ENCODE measurements around the gene FNDC1. TPM values are rescaled to one million over a fixed set of nuclear protein-coding genes. Genes with fewer than 3 reads are reported as not detected.
A peak's percentile ranks its signal among the peaks of the same experiment; 100 is the strongest.
"Not testable (repeated sequence)": the region's sequence is repeated elsewhere in the genome, so short reads cannot be mapped to it uniquely, and the experiment has no call there.

Gene FNDC1
- not detected for total RNA-seq
- total RNA-seq (2013), result not detected

- H3K4me1 ChIP-seq (ENCODE audit: control insufficient read depth, insufficient read depth, low read length), result peaks cover 16% of the 10 kb centered on the region
- peaks cover 71 to 92% of the 10 kb centered on the region in 2 donors for H3K27me3 Mint-ChIP-seq (ENCODE audit: low read depth in 2 of 2)
- DNase-seq (peak in 1 of 2 donors; percentile 63), ATAC-seq (peak; percentile 68 to 81 (median 69))
- H3K9me3 Mint-ChIP-seq, result no peaks in the 10 kb centered on the region
- H3K4me3 ChIP-seq (ENCODE audit: low read length), result no peak within 1 kb of the TSS
- TF ChIP-seq, protein P1, sequence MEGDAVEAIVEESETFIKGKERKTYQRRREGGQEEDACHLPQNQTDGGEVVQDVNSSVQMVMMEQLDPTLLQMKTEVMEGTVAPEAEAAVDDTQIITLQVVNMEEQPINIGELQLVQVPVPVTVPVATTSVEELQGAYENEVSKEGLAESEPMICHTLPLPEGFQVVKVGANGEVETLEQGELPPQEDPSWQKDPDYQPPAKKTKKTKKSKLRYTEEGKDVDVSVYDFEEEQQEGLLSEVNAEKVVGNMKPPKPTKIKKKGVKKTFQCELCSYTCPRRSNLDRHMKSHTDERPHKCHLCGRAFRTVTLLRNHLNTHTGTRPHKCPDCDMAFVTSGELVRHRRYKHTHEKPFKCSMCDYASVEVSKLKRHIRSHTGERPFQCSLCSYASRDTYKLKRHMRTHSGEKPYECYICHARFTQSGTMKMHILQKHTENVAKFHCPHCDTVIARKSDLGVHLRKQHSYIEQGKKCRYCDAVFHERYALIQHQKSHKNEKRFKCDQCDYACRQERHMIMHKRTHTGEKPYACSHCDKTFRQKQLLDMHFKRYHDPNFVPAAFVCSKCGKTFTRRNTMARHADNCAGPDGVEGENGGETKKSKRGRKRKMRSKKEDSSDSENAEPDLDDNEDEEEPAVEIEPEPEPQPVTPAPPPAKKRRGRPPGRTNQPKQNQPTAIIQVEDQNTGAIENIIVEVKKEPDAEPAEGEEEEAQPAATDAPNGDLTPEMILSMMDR (IDR thresholded peaks at IDR 0.05), result no peak
- peaks cover 48% of the 10 kb centered on the region for H3K27me3 ChIP-seq (ENCODE audit: control insufficient read depth, insufficient read depth, low read length)
- under 1% methylated on average over 59 of the region's 59 CpGs for WGBS (ENCODE audit: insufficient coverage)
- no peaks in the 10 kb centered on the region for H3K9me3 ChIP-seq (ENCODE audit: control insufficient read depth, insufficient read depth, low read length)
- H3K27ac ChIP-seq (ENCODE audit: low read length), result no peak within 1 kb of the TSS
- no peak within 1 kb of the TSS for H3K27ac Mint-ChIP-seq
- intact Hi-C loops (cut with micrococcal nuclease), result no loop called here
- H3K4me3 Mint-ChIP-seq, result peak within 1 kb of the TSS; percentile 75
- H3K36me3 Mint-ChIP-seq, result no peaks in the 10 kb centered on the region
- no peaks in the 10 kb centered on the region for H3K36me3 ChIP-seq (ENCODE audit: control insufficient read depth, insufficient read depth, low read length)
- H3K4me1 Mint-ChIP-seq, result peaks cover under 1 to 14% of the 10 kb centered on the region in 2 donors
Observed at GRCh38 chr6:159169193-159169555, at the start of gene FNDC1. TSS of gene FNDC1 (plus strand) at chr6:159169400. CDS start at chr6:159169597, 197 bp downstream.

DNA sequence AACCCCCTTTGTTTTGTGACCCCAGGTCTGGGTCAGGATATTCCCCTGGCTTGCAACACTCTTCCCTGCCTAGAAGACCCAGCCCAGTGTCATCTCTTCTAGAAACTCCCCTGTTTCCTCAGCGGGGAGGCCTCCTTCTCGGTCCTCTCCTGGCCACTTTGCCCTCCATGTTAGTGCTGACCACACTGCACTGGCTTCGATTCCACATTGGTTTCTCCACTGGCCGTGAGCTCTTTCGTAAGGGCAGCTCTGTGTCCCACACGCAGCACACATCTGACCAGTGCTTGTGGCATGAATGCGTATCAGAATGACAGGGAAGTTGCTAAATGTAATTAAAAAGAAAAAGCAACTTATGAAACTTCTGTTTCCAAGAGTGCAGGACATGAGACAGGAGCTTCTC lies 49.4 kb upstream of the FNDC1 start:
- H3K9me3 ChIP-seq (ENCODE audit: control insufficient read depth, insufficient read depth, low read length), result no peaks in the 10 kb centered on the region
- intact Hi-C loops (cut with micrococcal nuclease), result no loop called here
- no peak overlapping the region for H3K4me3 Mint-ChIP-seq
- H3K27me3 ChIP-seq (ENCODE audit: control insufficient read depth, insufficient read depth, low read length), result no peaks in the 10 kb centered on the region
- H3K9me3 Mint-ChIP-seq, result no peaks in the 10 kb centered on the region
- peaks cover 36% of the 10 kb centered on the region for H3K4me1 ChIP-seq (ENCODE audit: control insufficient read depth, insufficient read depth, low read length)
- H3K27ac ChIP-seq (ENCODE audit: low read length), result peak overlapping the region; percentile 27
- TF ChIP-seq, protein P1 (IDR thresholded peaks at IDR 0.05), result no peak
- no peaks in the 10 kb centered on the region for H3K27me3 Mint-ChIP-seq (ENCODE audit: low read depth in 2 of 2)
- DNase-seq (no peak), ATAC-seq (peak in 1 of 3 donors; percentile 27)
- no peak overlapping the region for H3K27ac Mint-ChIP-seq
- 88% methylated on average over 7 of the region's 7 CpGs for WGBS (ENCODE audit: insufficient coverage)
- no peak overlapping the region for H3K4me3 ChIP-seq (ENCODE audit: low read length)
- no peaks in the 10 kb centered on the region for H3K36me3 ChIP-seq (ENCODE audit: control insufficient read depth, insufficient read depth, low read length)
- peaks cover 2 to 10% of the 10 kb centered on the region in 2 donors for H3K4me1 Mint-ChIP-seq
- no peaks in the 10 kb centered on the region for H3K36me3 Mint-ChIP-seq

DNA sequence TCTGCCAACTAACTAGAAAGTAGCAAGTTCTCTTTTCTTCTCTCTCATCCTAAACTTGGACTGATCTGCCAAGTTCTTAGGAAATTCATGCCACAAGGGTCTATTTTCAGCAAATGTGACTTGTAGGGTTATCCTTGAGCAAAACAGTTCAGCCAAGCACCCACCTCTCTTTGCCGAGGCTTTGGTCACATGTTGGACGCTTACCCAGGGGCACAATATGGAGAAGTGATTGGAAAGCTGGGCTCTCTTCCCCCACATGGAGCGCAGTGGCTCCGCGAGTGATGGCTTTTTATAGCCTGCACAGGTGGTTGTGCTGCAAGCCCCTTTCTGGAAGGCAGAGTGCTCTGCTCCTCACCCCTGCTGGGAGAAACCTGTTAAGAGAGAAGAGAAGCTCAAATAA lies 47.7 kb upstream of the FNDC1 start:
- H3K27me3 Mint-ChIP-seq (ENCODE audit: low read depth in 2 of 2), result no peaks in the 10 kb centered on the region
- intact Hi-C loops (cut with micrococcal nuclease), result no loop called here
- no peaks in the 10 kb centered on the region for H3K4me1 Mint-ChIP-seq
- no peak overlapping the region for H3K4me3 ChIP-seq (ENCODE audit: low read length)
- no peaks in the 10 kb centered on the region for H3K9me3 ChIP-seq (ENCODE audit: control insufficient read depth, insufficient read depth, low read length)
- H3K36me3 ChIP-seq (ENCODE audit: control insufficient read depth, insufficient read depth, low read length), result no peaks in the 10 kb centered on the region
- no peak overlapping the region for H3K27ac Mint-ChIP-seq
- no peak for ATAC-seq
- no peak overlapping the region for H3K27ac ChIP-seq (ENCODE audit: low read length)
- no peaks in the 10 kb centered on the region for H3K27me3 ChIP-seq (ENCODE audit: control insufficient read depth, insufficient read depth, low read length)
- no peaks in the 10 kb centered on the region for H3K36me3 Mint-ChIP-seq
- no peaks in the 10 kb centered on the region for H3K9me3 Mint-ChIP-seq
- no peak overlapping the region for H3K4me3 Mint-ChIP-seq
- DNase-seq, result no peak
- 84% methylated on average over 4 of the region's 5 CpGs for WGBS (ENCODE audit: insufficient coverage)
- peaks cover 28% of the 10 kb centered on the region for H3K4me1 ChIP-seq (ENCODE audit: control insufficient read depth, insufficient read depth, low read length)
- TF ChIP-seq, protein P1 (IDR thresholded peaks at IDR 0.05), result no peak

DNA sequence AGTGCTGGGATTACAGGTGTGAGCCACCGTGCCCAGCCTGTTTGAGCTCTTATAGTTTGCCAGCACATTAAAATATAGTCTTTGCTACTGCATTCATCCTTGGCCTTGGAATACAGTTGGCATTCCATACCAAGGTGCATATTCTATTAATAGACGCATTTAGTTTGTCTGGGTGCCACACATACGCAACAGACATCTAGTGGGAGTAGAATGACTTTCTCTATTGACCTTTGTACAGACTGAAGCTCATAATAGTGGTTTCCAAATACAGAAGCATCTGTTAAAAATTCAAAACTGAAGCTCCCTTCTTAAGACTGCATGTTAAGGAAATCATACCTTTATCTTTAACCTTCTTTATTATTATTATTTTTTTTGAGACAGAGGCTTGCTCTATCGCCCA lies 46.7 kb upstream of the FNDC1 start:
- H3K36me3 ChIP-seq (ENCODE audit: control insufficient read depth, insufficient read depth, low read length), result no peaks in the 10 kb centered on the region
- WGBS (ENCODE audit: insufficient coverage), result 97% methylated on average over 4 of the region's 4 CpGs
- TF ChIP-seq, protein P1 (IDR thresholded peaks at IDR 0.05), result no peak
- Mint-ChIP-seq H3K9me3 (no peaks in the 10 kb centered on the region), H3K4me1 (no peaks in the 10 kb centered on the region), H3K27ac (no peak overlapping the region), H3K4me3 (no peak overlapping the region), H3K27me3 (ENCODE audit: low read depth in 2 of 2) (no peaks in the 10 kb centered on the region), H3K36me3 (no peaks in the 10 kb centered on the region)
- H3K4me1 ChIP-seq (ENCODE audit: control insufficient read depth, insufficient read depth, low read length), result peaks cover 24% of the 10 kb centered on the region
- H3K9me3 ChIP-seq (ENCODE audit: control insufficient read depth, insufficient read depth, low read length), result no peaks in the 10 kb centered on the region
- no peak for ATAC-seq
- H3K27me3 ChIP-seq (ENCODE audit: control insufficient read depth, insufficient read depth, low read length), result no peaks in the 10 kb centered on the region
- no peak for DNase-seq
- H3K4me3 ChIP-seq (ENCODE audit: low read length), result no peak overlapping the region
- H3K27ac ChIP-seq (ENCODE audit: low read length), result no peak overlapping the region
- intact Hi-C loops (cut with micrococcal nuclease), result no loop called here

DNA sequence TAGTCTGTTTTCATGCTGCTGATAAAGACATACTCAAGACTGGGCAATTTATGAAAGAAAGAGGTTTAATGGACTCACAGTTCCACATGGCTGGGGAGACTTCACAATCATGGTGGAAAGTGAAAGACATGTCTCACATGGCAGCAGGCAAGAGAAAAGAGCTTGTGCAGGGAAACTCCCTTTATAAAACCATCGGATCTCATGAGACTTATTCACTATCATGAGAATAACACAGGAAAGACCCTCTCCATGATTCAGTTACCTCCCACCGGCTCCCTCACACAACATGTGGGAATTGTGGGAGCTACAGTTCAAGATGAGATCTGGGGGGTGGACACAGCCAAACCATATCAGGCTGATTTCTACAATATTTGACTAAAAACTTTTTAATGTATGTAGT lies 45.4 kb upstream of the FNDC1 start:
- WGBS (ENCODE audit: insufficient coverage), result no CpG with 5 or more reads among the region's 2 CpGs
- H3K27me3 Mint-ChIP-seq (ENCODE audit: low read depth in 2 of 2); ATAC-seq; DNase-seq; H3K4me3 Mint-ChIP-seq; H3K36me3 ChIP-seq (ENCODE audit: control insufficient read depth, insufficient read depth, low read length); H3K4me1 Mint-ChIP-seq; H3K27me3 ChIP-seq (ENCODE audit: control insufficient read depth, insufficient read depth, low read length); H3K27ac Mint-ChIP-seq; H3K9me3 ChIP-seq (ENCODE audit: control insufficient read depth, insufficient read depth, low read length); intact Hi-C loops (cut with micrococcal nuclease); H3K4me3 ChIP-seq (ENCODE audit: low read length); H3K36me3 Mint-ChIP-seq; H3K9me3 Mint-ChIP-seq; H3K27ac ChIP-seq (ENCODE audit: low read length): not testable (repeated sequence)
- peaks cover 18% of the 10 kb centered on the region for H3K4me1 ChIP-seq (ENCODE audit: control insufficient read depth, insufficient read depth, low read length)

Measured in natural killer cell (primary cell).